Stimulated activated CD4-positive, alpha-beta T cell treated with anti-CD3 and anti-CD28 coated beads, Interleukin-2, amount 100 ng/mL, for 48 hours (primary cell): ENCODE results near the gene THAP5.

Experiments used
- DNase-seq, 2 donors: peaks; one replicate each; pipeline ENCODE4 v3.0.0-alpha.2; 2020

Gene THAP5

GRCh38 chr7:108569381-108570145 lies at the start of gene THAP5, which contains the start of gene DNAJB9:
Gene THAP5, minus strand, starts transcription at chr7:108569706. Its CDS starts 137 bp downstream, at chr7:108569569.
Gene DNAJB9, plus strand, starts transcription at chr7:108569874. Its CDS starts 1,853 bp downstream, at chr7:108571727.
- peak; percentile 94 to 96 for DNase-seq

GRCh38 chr7:108618056-108618455 lies 48.5 kb upstream of the THAP5 start:
- DNase-seq = no peak

GRCh38 chr7:108614896-108615295 lies 45.4 kb upstream of the THAP5 start:
- no peak for DNase-seq

GRCh38 chr7:108613949-108614381 lies 44.5 kb upstream of the THAP5 start:
- no peak for DNase-seq

GRCh38 chr7:108613147-108613948 lies 43.8 kb upstream of the THAP5 start:
- no peak for DNase-seq

GRCh38 chr7:108611268-108611667 lies 41.8 kb upstream of the THAP5 start:
- DNase-seq = no peak

DNA sequence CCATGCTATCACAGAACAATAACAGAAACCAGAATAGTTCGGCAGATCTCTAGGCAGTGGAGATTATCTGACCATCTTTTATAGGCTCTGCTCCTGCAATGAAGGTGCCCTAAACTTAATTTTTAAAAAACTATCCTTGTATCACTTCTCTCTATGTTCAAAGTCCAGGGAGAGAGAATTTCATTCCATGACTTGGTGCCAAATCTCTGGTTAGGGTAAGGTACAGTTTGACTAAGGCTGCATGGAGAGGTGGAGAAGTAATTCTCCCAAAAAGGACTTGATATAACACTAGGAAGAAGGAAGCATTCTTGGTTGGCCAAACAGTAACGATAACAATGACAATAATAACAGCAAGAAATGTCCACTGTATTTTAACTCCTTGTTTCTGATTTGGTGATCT lies 40.1 kb upstream of the THAP5 start:
- no peak for DNase-seq

DNA sequence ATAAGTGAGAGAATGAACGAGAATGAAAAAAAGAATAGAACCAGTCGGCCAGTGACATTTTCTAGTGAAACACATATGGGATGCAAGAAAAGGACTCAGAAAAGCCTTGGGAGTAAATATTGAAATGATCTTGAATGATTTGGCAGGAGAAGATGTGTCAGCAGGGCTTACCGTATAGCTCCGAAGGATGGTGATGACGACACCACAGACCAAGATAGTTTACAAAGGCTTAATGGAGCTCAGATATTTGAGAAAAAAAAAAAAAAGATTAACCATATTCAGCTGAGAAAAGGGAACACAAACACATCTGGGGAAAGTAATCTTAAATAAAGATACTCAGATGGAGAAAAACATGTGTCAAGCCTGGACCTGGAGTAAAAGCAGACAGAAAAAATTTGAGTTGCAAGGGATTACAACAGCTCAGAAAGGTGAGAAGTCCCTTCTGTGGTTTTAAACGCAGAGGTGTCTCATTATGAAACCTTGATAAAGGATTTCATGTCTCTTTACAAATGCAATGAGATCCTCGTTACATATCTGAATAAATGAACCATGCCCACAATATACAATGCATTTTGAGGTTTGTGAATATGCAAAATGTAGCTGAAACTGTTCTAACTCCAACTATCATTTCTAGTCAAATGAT lies 36.2 kb upstream of the THAP5 start:
- no peak for DNase-seq

DNA sequence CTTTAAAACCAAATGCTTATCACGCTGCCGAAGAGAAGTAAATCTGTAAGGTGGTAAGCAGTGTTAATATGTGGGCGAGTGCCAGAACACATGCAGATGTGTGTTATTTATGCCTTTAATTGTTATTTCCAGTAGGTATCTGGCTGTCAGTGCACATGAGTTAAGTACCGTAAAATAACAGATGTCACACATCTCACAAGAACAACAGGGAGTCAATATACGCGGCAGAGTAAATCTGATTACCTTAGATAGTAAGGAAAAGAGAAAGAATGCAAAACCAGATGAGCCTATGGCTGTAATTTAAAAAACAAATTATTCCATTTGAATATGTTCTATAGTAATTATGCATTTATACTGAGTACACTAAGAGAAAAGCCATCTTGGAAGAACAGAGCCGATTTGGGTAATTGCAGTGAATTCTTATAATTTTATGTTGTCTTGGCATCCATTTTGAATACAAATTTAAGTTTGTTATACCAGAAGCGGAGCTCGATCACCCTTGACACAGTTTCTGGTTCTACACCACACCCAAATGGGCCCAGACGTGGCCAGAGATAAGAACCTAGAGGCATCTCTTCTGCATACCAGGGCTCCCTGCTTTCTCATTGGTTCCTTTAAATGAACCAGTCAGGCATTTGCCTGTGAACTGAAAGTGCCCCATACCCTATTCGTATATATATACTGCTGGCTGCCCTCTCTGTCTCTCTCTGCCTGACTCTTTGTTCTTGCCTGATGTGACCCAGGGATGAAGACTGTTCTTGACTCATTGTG lies 35.0 kb upstream of the THAP5 start:
- DNase-seq = no peak

DNA sequence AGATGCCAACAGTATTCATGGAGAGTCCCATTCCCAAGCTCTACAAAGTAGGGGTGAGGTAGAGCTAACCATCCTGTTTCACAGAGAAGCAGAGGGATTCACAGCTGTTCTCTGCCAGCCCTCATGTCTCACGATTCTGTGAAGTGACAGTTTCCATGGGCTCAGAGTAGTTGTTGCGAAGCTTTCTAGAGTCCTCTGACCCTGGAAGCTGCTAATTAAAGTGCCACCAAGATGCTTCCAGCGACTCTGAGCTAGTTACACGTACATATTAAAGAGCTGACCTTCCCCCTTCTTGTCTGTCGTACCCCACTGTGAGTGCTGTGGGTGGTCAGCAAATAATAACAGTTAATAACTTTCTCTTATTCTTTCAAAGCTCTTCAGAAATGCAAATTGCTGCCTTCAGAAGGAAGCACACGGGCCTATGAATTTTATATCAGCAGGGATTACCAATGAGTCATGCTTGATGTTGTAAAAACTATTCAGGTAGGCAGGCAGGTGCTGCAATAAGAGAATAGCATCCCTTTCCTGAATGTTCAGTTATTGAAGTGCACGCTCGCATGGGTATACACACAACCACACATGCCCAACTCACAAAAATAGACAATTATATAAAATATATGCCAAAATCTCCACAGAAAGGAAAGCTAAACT lies 34.3 kb upstream of the THAP5 start:
- no peak for DNase-seq

DNA sequence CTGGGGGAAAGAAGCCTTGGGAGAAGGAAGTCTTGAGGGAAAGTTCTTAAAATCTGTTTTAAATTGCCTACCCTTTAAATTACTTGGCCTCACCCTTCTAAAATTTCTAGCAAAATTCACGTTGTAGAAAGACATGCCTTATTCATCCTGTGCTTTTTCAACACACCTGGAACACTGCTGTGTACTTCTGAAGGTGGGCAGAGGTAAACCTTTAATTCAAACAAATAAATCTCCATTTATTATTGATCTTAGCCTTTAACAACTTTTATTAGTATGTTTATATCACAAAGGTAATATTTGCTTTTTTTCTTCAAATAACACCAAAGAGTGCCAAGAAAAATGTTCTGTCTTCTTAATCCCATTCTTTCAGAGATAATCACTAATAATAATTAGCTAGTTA lies 30.9 kb upstream of the THAP5 start:
- no peak for DNase-seq

DNA sequence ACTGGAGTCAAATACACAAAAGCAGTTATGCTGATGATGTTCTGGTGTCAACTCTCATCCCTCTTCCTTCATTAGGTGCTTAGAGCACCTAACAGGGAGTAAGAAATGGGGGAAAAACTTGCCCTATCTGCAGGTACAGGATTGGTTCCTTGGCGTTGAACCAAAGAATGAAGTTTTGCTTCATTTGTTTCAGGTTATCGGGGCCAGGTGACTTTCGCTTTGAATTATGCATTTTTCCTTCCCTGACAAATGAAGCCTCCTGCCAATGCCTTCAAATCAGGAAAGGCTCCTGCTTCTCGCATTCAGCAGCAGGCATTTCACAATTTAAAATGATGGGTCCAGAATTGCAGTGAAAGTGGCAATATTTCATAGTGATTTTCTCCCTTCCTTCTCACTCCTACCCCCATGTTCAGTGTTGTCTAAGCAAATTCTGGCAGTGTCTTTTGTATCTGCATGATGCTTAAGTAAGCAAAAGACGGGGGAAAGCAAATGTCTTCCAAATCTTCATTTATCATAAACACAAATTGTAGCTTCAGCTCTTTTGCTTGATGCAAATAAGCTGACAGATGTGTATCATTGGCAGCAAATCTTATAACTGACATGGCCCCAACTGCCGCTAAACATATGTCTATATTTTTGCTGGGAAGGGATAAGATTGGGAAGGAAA lies 29.5 kb upstream of the THAP5 start:
- no peak for DNase-seq

DNA sequence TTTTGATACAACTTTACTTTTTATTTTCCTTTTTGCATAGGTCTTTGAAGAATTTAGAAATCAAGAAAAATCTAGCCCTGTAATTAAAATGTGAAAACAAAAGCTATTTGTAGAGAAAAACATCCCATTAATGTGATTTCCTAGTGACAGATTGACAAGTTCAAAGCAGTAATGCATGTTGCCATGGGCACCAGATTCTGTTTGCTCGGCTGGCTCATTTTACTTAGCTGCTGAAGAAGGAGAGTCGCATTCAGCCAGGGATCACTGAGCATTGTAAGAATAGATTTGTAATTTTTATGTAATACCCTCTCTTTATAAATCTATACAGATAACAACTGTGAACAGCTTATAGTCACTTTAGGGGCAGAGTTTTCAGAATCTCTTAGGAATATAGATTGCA lies 28.6 kb upstream of the THAP5 start:
- no peak for DNase-seq

DNA sequence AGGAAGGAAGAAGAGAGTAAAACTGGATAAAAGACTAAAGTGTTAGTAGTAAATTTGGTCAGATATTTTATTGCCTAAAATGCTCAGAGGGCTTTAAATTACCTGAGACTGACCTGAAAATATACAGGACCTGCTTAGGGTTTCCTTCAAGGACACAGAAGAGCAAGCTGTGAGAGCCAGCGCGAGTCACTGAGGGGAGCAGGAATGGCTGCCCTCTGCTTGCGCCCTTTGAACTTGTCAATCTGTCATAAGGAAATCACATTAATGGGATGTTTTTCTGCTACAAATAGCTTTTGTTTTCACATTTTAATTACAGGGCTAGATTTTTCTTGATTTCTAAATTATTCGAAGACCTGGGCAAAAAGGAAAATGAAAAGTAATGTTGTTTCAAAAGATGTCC lies 27.1 kb upstream of the THAP5 start:
- DNase-seq = no peak

DNA sequence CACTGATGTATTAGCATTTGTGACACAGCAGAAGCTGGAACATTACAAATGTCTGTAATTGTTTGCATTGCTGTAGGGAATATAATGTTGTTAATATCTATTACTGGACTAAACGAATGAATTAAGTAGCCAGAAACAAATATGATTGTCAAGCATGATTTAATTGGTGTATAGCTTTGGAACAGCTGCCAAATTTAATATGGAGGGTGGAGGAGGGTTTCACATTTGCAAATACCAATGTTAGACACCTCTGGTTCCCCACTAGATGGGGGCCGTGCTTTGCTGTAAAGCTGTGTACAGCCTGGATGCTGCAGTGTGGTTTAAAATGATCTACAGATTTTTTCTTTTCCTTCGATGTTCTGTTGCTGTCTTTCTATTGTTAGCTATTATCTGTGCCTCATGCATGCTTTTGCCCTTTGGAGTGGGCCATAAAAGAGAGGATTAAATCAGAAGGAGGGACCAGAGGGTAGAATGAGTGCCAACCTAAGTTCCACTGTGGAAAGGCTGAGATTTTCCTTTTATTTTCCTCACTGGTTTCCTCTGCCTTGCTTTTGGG lies 23.2 kb upstream of the THAP5 start:
- DNase-seq = no peak

GRCh38 chr7:108590606-108591005 lies 21.1 kb upstream of the THAP5 start:
- DNase-seq = no peak

DNA sequence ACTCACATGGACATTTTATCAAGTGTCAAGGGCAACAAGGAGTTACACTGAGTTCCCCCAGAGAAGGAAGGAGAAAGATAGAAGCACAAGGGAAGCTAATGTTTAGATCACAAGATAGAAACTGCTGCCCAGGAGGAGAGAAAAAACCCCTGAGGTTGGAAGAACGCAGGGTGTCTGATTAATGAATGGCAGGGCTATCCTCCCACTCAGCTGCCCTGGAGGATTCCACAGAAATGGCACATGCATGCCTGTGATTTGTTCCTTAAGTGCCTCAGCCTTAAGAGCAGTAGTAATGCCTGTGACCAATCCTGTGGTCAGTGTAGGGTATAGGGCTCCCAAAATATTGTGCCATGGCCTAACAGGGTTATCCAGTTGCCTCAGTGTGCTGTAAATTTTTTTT lies 20.4 kb upstream of the THAP5 start:
- no peak for DNase-seq

DNA sequence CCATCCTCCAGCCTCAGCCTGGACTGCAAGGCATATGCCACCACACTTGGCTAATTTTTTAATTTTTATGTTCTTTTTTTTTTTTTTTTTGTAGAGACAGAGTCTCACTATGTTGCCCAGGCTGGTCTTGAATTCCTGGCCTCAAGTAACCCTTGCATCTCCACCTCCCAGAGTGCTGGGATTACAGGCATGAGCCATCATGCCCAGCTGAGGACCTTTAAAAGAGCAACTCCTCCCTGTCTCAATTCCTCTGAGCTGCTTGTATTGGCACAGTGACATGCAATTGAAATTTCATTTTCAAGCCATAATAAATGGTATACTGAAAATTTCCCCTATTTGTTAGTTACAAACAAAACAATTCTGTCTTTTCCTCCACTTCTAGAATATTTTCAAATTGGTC lies 19.7 kb upstream of the THAP5 start:
- DNase-seq = no peak

DNA sequence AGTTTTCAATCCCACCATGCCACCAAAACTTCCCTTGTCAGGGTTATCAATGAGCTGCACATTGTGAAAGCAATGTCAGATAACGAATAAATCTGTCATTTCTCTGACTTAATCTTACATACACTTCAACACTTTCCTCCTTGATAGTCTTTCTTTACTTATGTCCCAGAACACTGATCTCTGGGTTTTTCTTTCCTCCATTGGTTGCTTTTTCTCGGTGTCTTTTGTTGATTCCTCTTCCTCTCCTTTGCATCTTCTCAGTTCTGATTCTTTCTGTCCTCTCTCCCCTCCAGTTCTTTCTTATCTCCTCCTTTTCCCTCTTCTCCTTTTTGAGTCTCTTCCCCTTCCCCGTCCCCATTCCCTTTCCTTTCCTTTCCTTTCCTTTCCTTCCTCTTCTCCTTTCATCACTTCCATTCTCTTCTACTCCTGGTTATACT lies 16.8 kb upstream of the THAP5 start:
- no peak for DNase-seq

GRCh38 chr7:108585843-108586242 lies 16.3 kb upstream of the THAP5 start:
- no peak for DNase-seq

DNA sequence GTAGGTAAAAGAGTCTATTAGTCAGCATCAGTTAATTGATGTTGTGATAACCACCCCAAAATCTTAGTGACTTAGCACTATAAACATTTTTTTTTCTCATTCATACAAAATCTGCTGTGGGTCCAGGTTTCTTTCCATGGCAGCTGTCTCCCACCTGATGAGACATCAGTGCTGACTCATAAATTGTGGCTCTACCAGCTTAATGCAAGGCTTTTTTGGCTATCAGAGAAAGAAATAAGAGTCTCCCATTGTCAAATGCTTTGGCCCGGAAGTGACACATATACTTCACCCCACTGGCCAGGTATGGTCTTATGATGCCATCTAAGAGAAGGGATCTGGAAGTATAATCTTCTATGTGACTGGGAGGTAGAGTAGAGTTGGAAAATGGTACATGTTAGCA lies 14.7 kb upstream of the THAP5 start:
- no peak for DNase-seq
